Endothelial cell of umbilical vein (primary cell): ENCODE measurements around the gene GAPDH. TPM values are rescaled to one million over a fixed set of nuclear protein-coding genes. Genes with fewer than 3 reads are reported as not detected.

Experiments used
- BruUV-seq: library from RNA; stranded (reverse); fragments of 400-500 nt; replicated peaks from 2 replicates; lab custom pipeline; 2021; lab: Mats Ljungman, UMichigan
- CTCF ChIA-PET: fragments of 300-600, 350-600 bp; sonication (Branson Sonifier 250); formaldehyde crosslinking; loops from one replicate; lab custom pipeline; 2021; ENCODE audit warnings: antibody characterized with exemption, inconsistent platforms; lab: Charles Lee
- POLR2A ChIA-PET: fragments of 300-600, 350-600 bp; sonication (Branson Sonifier 250); formaldehyde crosslinking; loops from one replicate; lab custom pipeline; 2021; ENCODE audit warnings: antibody characterized with exemption, inconsistent platforms; lab: Charles Lee
- DNase-seq: peaks from one replicate; pipeline ENCODE4 v3.0.0-alpha.2; 2011; ENCODE audit warnings: low read depth, low spot score
- FAIRE-seq: peaks from 2 replicates; lab custom pipeline; 2011; peaks lifted over from hg19 to GRCh38; lab: Jason Lieb, UNC
- H2AFZ ChIP-seq: 2 replicates; pipeline ENCODE4 v1.6.0; 2012; ENCODE audit warnings: low read depth, low read length, control low read depth, inconsistent platforms
- H3K27ac ChIP-seq: 2 replicates; pipeline ENCODE4 v1.5.1; 2011; ENCODE audit warnings: low read depth, mild to moderate bottlenecking, control low read depth, low read length, moderate library complexity; ENCODE audit not compliant: insufficient read depth
- H3K27me3 ChIP-seq, 2 experiments: 2 replicates each; pipeline versions ENCODE4 v1.6.0 to v1.6.1; 2011; ENCODE audit warnings: low read length in 2 of 2, mixed read lengths in 1 of 2; ENCODE audit not compliant: control insufficient read depth in 2 of 2, insufficient read depth in 2 of 2
- H3K36me3 ChIP-seq, 2 experiments: 2 replicates in 1 of 2; 3 replicates in 1 of 2; pipeline ENCODE4 v1.5.1; 2011; ENCODE audit warnings: low read length in 2 of 2, mild to moderate bottlenecking in 1 of 2, moderate library complexity in 1 of 2; ENCODE audit not compliant: control insufficient read depth in 2 of 2, insufficient read depth in 2 of 2; ENCODE audit errors: extremely low read depth in 1 of 2
- H3K4me1 ChIP-seq: 3 replicates; pipeline ENCODE4 v1.5.1; 2011; ENCODE audit warnings: mild to moderate bottlenecking, low read length; ENCODE audit not compliant: control insufficient read depth, insufficient read depth; ENCODE audit errors: extremely low read depth
- H3K4me2 ChIP-seq: 2 replicates; pipeline ENCODE4 v1.6.1; 2011; ENCODE audit warnings: low read length, control low read depth, mixed read lengths; ENCODE audit not compliant: insufficient read depth
- H3K4me3 ChIP-seq, 3 experiments: fragments of 200-600 bp in 1 of 3; sonication (generic), shearing (Covaris generic) in 1 of 3; replicated peaks in 1 of 3; 2 replicates each; pipeline ENCODE4 v1.5.1; 2011 to 2016; ENCODE audit warnings: control low read depth in 3 of 3, low read length in 3 of 3, mild to moderate bottlenecking in 2 of 3, inconsistent platforms in 1 of 3, low read depth in 1 of 3, moderate library complexity in 1 of 3; ENCODE audit not compliant: insufficient read depth in 1 of 3
- H3K79me2 ChIP-seq: 2 replicates; pipeline ENCODE4 v1.6.0; 2012; ENCODE audit warnings: low read length, inconsistent platforms; ENCODE audit not compliant: control insufficient read depth, insufficient read depth
- H3K9ac ChIP-seq: replicated peaks from 2 replicates; pipeline ENCODE3; 2011; ENCODE audit warnings: low read length, control low read depth; ENCODE audit not compliant: insufficient read depth; ENCODE audit errors: extremely low read depth
- H3K9me1 ChIP-seq: replicated peaks from 3 replicates; pipeline ENCODE4 v1.6.0; 2011; ENCODE audit warnings: mild to moderate bottlenecking, low read length; ENCODE audit not compliant: control insufficient read depth, insufficient read depth; ENCODE audit errors: extremely low read depth
- H3K9me3 ChIP-seq: replicated peaks from 2 replicates; pipeline ENCODE4 v1.5.1; 2012; ENCODE audit warnings: low read length, inconsistent platforms; ENCODE audit not compliant: control insufficient read depth, insufficient read depth
- H4K20me1 ChIP-seq: replicated peaks from 2 replicates; pipeline ENCODE3; 2011; ENCODE audit warnings: mild to moderate bottlenecking, low read length; ENCODE audit not compliant: control insufficient read depth, insufficient read depth; ENCODE audit errors: extremely low read depth
- JUN ChIP-seq: IDR thresholded peaks from 2 replicates; pipeline ENCODE4 v1.6.1; 2011; ENCODE audit warnings: borderline replicate concordance, low read depth; ENCODE audit not compliant: insufficient read length, insufficient read depth
- MAX ChIP-seq: IDR thresholded peaks from 2 replicates; pipeline ENCODE4 v1.6.1; 2011; ENCODE audit not compliant: insufficient read depth, insufficient read length
- POLR2A ChIP-seq: IDR thresholded peaks from 2 replicates; pipeline ENCODE4 v1.6.1; 2012; ENCODE audit warnings: low read depth, mild to moderate bottlenecking, control low read depth, low read length
- POLR2AphosphoS5 ChIP-seq: IDR thresholded peaks from 2 replicates; pipeline ENCODE4 v1.6.1; 2012; ENCODE audit warnings: low read depth, mild to moderate bottlenecking, control low read depth, low read length, moderate library complexity; ENCODE audit not compliant: insufficient read depth
- dilution Hi-C: fragments of 300-500 bp; cut with MboI; formaldehyde crosslinking; loops from one replicate; pipeline ENCODE4 v1.15.0; 2019; ENCODE audit warnings: low sequenced_read_pairs; ENCODE audit not compliant: extremely low pct_ligation_motif_present
- intact Hi-C: fragments of 100-400 bp; cut with micrococcal nuclease; formaldehyde crosslinking; loops from one replicate; pipeline ENCODE4 v1.10.0; 2022
- polyA plus RNA-seq, 4 experiments: library from polyadenylated mRNA; depleted of rRNA in 3 of 4; stranded (reverse) in 3 of 4; unstranded in 1 of 4; fragments of >200 nt; gene quantifications; 2 replicates each; pipeline versions ENCODE4 v1.2.1 to v1.2.3, GENCODE V29; 2011 to 2012; ENCODE audit warnings: missing spikeins in 1 of 4
- total RNA-seq: library from RNA; stranded (reverse); gene quantifications from 2 replicates; pipeline ENCODE4 v1.2.3, GENCODE V29; 2021
- TF ChIP-seq, protein P1 (sequence below), 2 donors: IDR thresholded peaks; 1 replicate in 1 of 2; 2 replicates in 1 of 2; pipeline ENCODE4 v1.5.1; 2011; ENCODE audit warnings: low read length in 2 of 2, mild to moderate bottlenecking in 2 of 2, moderate library complexity in 2 of 2, control low read depth in 1 of 2, inconsistent platforms in 1 of 2, low read depth in 1 of 2; ENCODE audit not compliant: insufficient read depth in 1 of 2; ENCODE audit errors: extremely low read depth in 1 of 2

GAPDH gene
- total and polyA plus RNA-seq, 2 donors (not counting 3 experiments of a cell fraction or from before 2014, with no cell fraction given): 4,648 to 8,748 TPM

DNA sequence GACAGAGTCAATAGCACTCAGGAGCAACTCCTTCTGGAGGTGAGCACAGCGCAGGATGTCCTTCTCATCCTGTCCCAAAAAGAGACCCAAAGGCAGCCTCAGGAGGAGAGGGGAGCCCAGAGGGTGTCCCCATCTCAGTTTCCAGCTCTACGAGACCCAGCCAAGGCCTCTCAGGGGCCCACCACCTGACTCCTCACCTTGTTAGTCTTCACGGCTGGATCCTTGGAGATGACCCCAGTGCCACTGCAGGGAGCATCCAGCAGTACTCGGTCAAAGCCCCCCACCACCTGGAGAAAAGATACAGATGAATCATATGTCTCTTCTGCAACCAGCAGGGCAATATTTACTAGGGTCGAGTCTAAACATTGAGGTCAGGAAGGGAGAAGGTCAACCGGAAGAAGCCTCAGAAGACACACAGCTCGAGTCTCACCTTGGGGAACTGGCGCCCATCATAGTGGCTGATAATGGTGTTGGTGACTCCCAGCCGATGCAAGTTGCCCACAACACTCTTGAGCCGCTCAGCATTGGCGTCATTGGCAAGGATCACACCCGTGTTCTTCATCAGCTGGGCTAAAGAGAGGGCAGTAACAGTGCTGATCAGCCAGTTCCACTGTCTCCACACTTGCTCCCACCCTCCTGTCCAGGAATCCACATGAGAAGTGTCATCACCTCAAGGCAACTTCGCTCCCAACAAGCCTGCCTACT is 26.3 kb downstream of the GAPDH start:
- BruUV-seq: no TSS peak
- Histone ChIP-seq H4K20me1 (no peaks in the 10 kb centered on the region), H3K79me2 (peaks cover 7% of the 10 kb centered on the region), H3K4me2 (no peak overlapping the region), H3K27ac (no peak overlapping the region), H3K4me1 (no peaks in the 10 kb centered on the region), H3K9ac (no peak overlapping the region), H2AFZ (no peak overlapping the region), H3K4me3 (no peak overlapping the region), H3K9me3 (no peaks in the 10 kb centered on the region), H3K9me1 (no peaks in the 10 kb centered on the region), H3K36me3 (peaks cover 22 to 42% of the 10 kb centered on the region in 2 experiments), H3K27me3 (no peaks in the 10 kb centered on the region)
- FAIRE-seq: no peak
- DNase-seq: no peak
- TF ChIP-seq JUN: no peak
- no peak for TF ChIP-seq POLR2AphosphoS5
- no peak for TF ChIP-seq MAX
- TF ChIP-seq, protein P1, sequence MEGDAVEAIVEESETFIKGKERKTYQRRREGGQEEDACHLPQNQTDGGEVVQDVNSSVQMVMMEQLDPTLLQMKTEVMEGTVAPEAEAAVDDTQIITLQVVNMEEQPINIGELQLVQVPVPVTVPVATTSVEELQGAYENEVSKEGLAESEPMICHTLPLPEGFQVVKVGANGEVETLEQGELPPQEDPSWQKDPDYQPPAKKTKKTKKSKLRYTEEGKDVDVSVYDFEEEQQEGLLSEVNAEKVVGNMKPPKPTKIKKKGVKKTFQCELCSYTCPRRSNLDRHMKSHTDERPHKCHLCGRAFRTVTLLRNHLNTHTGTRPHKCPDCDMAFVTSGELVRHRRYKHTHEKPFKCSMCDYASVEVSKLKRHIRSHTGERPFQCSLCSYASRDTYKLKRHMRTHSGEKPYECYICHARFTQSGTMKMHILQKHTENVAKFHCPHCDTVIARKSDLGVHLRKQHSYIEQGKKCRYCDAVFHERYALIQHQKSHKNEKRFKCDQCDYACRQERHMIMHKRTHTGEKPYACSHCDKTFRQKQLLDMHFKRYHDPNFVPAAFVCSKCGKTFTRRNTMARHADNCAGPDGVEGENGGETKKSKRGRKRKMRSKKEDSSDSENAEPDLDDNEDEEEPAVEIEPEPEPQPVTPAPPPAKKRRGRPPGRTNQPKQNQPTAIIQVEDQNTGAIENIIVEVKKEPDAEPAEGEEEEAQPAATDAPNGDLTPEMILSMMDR (IDR thresholded peaks at IDR 0.05; ENCODE audit: extremely low read depth in 1 of 2, insufficient read depth in 1 of 2, low read depth in 1 of 2, low read length in 2 of 2): no peak
- TF ChIP-seq POLR2A: no peak
- POLR2A ChIA-PET: no interaction called here
- dilution Hi-C loops (no loop called here), intact Hi-C loops (no loop called here)
- CTCF ChIA-PET: no interaction called here
